Loucy (cell line): Measurements from ENCODE around the gene ITSN2.

Source experiments
- H2AFZ ChIP-seq: fragments of 200-600 bp; sonication (generic); 2 replicates; pipeline ENCODE4 v1.6.0; 2016; ENCODE audit warnings: antibody characterized with exemption, mild to moderate bottlenecking, low read length, moderate library complexity
- H3F3A ChIP-seq: fragments of 200-600 bp; 2 replicates; pipeline ENCODE4 v1.6.0; 2016; ENCODE audit warnings: antibody characterized with exemption, low read depth, mild to moderate bottlenecking
- H3K27me3 ChIP-seq: fragments of 200-600 bp; sonication (generic); 2 replicates; pipeline ENCODE4 v1.6.1; 2014; ENCODE audit warnings: low read length, mild to moderate bottlenecking; ENCODE audit not compliant: insufficient read depth, poor library complexity, severe bottlenecking
- H3K36me3 ChIP-seq: fragments of 200-600 bp; sonication (generic); 2 replicates; pipeline ENCODE4 v1.6.1; 2016; ENCODE audit warnings: low read length; ENCODE audit not compliant: insufficient read depth
- H3K4me1 ChIP-seq: fragments of 200-600 bp; sonication (generic); 2 replicates; pipeline ENCODE4 v1.5.1; 2014; ENCODE audit warnings: low read length, mild to moderate bottlenecking; ENCODE audit not compliant: insufficient read depth, poor library complexity, severe bottlenecking
- H3K4me2 ChIP-seq: fragments of 200-600 bp; sonication (generic); 2 replicates; pipeline ENCODE4 v1.6.0; 2014; ENCODE audit warnings: antibody characterized with exemption, low read length, low read depth, mild to moderate bottlenecking; ENCODE audit not compliant: poor library complexity, severe bottlenecking
- H3K4me3 ChIP-seq: fragments of 200-600 bp; sonication (generic); 2 replicates; pipeline ENCODE4 v1.5.1; 2014; ENCODE audit warnings: low read length, mild to moderate bottlenecking, mixed read lengths; ENCODE audit not compliant: poor library complexity, severe bottlenecking
- H3K79me2 ChIP-seq: fragments of 200-600 bp; sonication (generic); 2 replicates; pipeline ENCODE4 v1.6.1; 2014; ENCODE audit warnings: low read length; ENCODE audit not compliant: insufficient read depth
- H3K9ac ChIP-seq: fragments of 200-600 bp; sonication (generic); 2 replicates; pipeline ENCODE4 v1.6.0; 2014; ENCODE audit warnings: mild to moderate bottlenecking, low read depth, low read length, moderate library complexity; ENCODE audit not compliant: poor library complexity, severe bottlenecking
- H3K9me2 ChIP-seq: fragments of 200-600 bp; sonication (generic); replicated peaks from 2 replicates; pipeline ENCODE4 v1.6.1; 2016; ENCODE audit warnings: low read depth, low read length, mixed read lengths
- H3K9me3 ChIP-seq: fragments of 200-600 bp; sonication (generic); 2 replicates; pipeline ENCODE4 v1.6.1; 2014; ENCODE audit warnings: mild to moderate bottlenecking, antibody characterized with exemption, low read length, low read depth; ENCODE audit not compliant: insufficient read depth
- H4K20me1 ChIP-seq: fragments of 200-600 bp; sonication (generic); 2 replicates; pipeline ENCODE4 v1.6.0; 2014; ENCODE audit warnings: antibody characterized with exemption, low read length, mild to moderate bottlenecking; ENCODE audit not compliant: insufficient read depth, poor library complexity, severe bottlenecking
- EZH2phosphoT487 ChIP-seq: fragments of 200-600 bp; IDR thresholded peaks from 2 replicates; pipeline ENCODE4 v1.6.1; 2018; ENCODE audit warnings: antibody characterized with exemption, mild to moderate bottlenecking, moderate library complexity, borderline replicate concordance
- TF ChIP-seq, protein P1 (sequence below): fragments of 200-600 bp; sonication (generic); conservative IDR thresholded peaks from 2 replicates; pipeline ENCODE4 v1.5.1; 2014; ENCODE audit warnings: mild to moderate bottlenecking, antibody characterized with exemption, low read length

Gene ITSN2

DNA sequence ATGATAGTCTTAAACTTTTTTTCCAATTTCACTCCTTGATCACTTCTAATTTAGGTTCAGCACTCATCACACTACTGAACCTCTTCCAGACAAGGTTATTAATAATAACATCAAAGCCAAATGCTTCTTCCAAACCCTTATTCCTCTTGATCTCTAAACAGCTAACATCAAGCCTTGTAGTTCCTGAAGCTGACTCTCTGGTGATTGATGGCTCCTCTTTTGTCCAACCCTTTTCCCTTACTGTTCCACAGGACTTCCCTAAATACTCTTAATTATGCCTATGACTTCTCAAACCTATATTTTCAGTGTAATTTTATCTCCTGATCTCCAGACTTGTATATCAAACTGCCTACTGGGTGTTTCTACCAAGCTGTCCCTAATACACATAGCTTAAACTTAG lies 101.6 kb downstream of the ITSN2 start:
- H4K20me1 ChIP-seq, result no peaks in the 10 kb centered on the region

DNA sequence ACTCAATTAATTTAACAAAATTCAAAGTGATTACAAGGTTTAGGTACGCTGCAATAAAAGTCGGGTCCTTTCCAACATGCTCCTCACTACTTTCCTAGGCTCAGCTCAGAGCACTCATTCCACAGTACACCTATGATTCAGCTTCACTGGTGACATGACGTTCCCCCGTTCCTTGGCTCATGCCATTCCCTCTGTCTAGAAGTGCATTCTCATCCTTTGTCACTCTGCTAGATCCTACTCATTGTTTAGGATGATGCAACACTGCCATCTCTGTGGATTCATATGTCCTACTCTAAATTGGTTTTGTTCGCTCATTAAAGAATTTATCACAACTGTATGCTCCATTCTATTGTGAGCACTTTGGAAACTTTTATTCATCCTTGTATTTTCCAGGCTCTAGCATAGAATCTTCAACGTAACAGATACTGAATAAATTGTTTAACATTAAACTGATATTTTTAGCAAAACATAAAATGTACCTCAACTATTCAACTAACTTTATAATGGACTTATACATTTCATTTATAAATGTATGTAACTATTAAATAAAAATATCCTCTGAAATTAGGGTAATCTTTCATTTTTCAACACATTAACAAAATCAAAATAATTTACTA lies 106.9 kb downstream of the ITSN2 start:
- H3K4me1 ChIP-seq, result no peaks in the 10 kb centered on the region
- H4K20me1 ChIP-seq, result no peaks in the 10 kb centered on the region
- no peak for TF ChIP-seq EZH2phosphoT487
- TF ChIP-seq, protein P1, sequence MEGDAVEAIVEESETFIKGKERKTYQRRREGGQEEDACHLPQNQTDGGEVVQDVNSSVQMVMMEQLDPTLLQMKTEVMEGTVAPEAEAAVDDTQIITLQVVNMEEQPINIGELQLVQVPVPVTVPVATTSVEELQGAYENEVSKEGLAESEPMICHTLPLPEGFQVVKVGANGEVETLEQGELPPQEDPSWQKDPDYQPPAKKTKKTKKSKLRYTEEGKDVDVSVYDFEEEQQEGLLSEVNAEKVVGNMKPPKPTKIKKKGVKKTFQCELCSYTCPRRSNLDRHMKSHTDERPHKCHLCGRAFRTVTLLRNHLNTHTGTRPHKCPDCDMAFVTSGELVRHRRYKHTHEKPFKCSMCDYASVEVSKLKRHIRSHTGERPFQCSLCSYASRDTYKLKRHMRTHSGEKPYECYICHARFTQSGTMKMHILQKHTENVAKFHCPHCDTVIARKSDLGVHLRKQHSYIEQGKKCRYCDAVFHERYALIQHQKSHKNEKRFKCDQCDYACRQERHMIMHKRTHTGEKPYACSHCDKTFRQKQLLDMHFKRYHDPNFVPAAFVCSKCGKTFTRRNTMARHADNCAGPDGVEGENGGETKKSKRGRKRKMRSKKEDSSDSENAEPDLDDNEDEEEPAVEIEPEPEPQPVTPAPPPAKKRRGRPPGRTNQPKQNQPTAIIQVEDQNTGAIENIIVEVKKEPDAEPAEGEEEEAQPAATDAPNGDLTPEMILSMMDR, result no peak
- H3K36me3 ChIP-seq, result peaks cover 63% of the 10 kb centered on the region
- 0 out of 2 replicates have a peak, but pooled peaks cover 4% of the 10 kb centered on the region for H3F3A ChIP-seq
- H2AFZ ChIP-seq, result no peak overlapping the region
- no peak overlapping the region for H3K4me3 ChIP-seq
- H3K9ac ChIP-seq, result no peak overlapping the region
- H3K9me3 ChIP-seq, result no peaks in the 10 kb centered on the region
- no peaks in the 10 kb centered on the region for H3K79me2 ChIP-seq
- no peaks in the 10 kb centered on the region for H3K27me3 ChIP-seq
- no peak overlapping the region for H3K4me2 ChIP-seq
- H3K9me2 ChIP-seq, result no peaks in the 10 kb centered on the region

More for the DNA sequence above, 101.6 kb downstream of the ITSN2 start:
- Histone ChIP-seq H3K36me3 (peaks cover 60% of the 10 kb centered on the region; the same call in 1 of the 2 replicates), H3K79me2 (no peaks in the 10 kb centered on the region), H3K4me1 (peaks cover 7% of the 10 kb centered on the region), H3K9me2 (no peaks in the 10 kb centered on the region), H3K4me3 (no peak overlapping the region), H3K9ac (no peak overlapping the region), H3K27me3 (no peaks in the 10 kb centered on the region), H2AFZ (no peak overlapping the region), H3F3A (no peaks in the 10 kb centered on the region), H3K4me2 (no peak overlapping the region), H3K9me3 (no peaks in the 10 kb centered on the region)
- no peak for TF ChIP-seq EZH2phosphoT487
- TF ChIP-seq, protein P1, result no peak

DNA sequence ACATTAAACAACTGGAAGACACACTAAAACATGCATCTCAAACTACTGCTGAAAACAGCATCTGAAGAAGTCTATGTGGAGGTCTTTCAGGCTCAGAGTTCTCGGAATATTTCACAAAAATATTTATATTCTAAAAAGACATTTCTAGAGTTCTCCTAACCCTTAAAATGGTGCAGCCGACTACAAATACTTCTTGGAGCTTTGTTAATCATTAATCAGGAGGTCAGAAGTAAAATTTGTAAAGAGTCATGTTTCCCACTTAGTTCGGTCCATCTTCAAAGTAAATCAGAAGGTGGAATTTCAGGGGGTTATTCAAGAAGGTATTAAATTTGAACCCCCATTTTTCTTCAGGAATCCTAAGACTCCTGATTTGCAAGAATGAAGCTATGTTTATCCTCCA lies 112.7 kb downstream of the ITSN2 start:
- Histone ChIP-seq H3K4me1 (no peaks in the 10 kb centered on the region), H3K4me2 (no peak overlapping the region), H3K9me2 (no peaks in the 10 kb centered on the region), H2AFZ (no peak overlapping the region), H3K79me2 (no peaks in the 10 kb centered on the region), H3K9ac (no peak overlapping the region), H3K4me3 (no peak overlapping the region), H3K36me3 (peaks cover 73% of the 10 kb centered on the region), H3K9me3 (no peaks in the 10 kb centered on the region), H3K27me3 (no peaks in the 10 kb centered on the region), H4K20me1 (no peaks in the 10 kb centered on the region), H3F3A (0 out of 2 replicates have a peak, but pooled peaks cover 4% of the 10 kb centered on the region)
- no peak for TF ChIP-seq EZH2phosphoT487
- TF ChIP-seq, protein P1, result no peak
